Stimulated activated CD8-positive, alpha-beta memory T cell treated with anti-CD3 and anti-CD28 coated beads, Interleukin-12 subunit alpha, Interleukin-12 subunit beta, amount 100 ng/mL, for 4 hours (primary cell): ENCODE data around the gene EIF2B2.
"Not testable (repeated sequence)": the region's sequence is repeated elsewhere in the genome, so short reads cannot be mapped to it uniquely, and the experiment has no call there.

ENCODE experiments used
- DNase-seq: peaks from one replicate; pipeline ENCODE4 v3.0.0-alpha.2; 2020; ENCODE audit warnings: low read depth

The EIF2B2 gene

DNA sequence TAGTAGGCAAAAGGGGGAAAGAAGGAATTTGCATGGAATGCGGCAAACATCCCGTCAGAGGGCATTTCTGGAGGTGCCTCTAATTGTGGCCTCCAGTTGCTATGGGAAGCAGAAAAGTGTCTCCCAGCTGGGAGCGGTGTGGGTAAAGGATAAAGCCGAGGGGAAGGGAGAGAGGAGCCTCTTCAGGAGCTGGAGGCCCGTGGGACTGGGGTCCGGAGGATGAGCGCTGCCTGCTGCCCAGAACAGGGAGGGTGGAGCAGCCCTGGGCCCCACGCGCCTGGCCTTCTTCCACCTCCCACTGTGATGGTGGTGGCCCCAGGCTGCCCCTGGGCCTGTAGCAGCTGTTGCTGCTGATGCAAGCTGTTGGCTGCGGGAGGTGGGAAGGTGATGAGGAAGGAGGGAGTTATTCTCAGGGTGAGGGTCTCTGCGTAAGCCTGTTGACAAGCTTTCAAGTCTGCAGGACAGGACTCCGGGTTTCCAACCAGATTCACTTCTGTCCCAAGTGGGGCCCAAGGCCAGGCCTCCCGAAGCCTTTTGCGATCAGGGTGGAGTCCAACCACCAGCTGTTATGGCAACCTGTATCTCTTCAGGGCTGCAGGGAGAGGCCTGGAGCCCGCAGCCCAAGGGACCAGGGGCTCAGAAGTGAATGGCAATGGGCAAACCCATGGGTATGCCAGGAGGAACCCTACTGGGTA is 28.2 kb upstream of the EIF2B2 start:
- DNase-seq: no peak

- no peak for DNase-seq
These were observed 27.5 kb upstream of the EIF2B2 start for GRCh38 chr14:74975059-74975810.

- no peak for DNase-seq
These were observed 26.2 kb upstream of the EIF2B2 start for GRCh38 chr14:74976264-74977113.

- no peak for DNase-seq
These were observed 25.4 kb upstream of the EIF2B2 start for GRCh38 chr14:74977164-74977900.

DNA sequence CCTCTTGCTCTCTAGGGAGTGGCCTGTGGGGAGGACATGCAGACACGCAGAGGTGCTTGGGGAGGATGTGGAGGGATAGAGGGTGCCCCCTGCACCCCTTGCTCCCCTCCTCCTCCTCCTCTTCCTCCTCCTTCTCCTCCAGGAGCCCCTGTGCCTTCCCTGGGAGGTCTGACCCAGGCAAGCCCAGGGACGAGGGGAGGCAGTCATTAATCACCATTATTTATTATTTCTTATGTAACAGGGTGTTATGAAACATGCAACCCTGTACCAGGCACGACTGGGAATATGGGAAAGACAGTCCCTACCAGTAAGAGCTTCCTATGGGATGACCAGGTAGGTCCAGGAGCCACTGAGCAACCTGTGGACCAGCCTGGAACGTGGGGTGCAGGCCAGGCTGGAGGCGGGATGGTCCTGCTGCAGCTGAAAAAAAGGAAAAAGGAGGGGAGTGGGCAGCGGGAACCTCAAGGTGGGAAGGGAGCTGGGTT is 24.8 kb upstream of the EIF2B2 start:
- DNase-seq: no peak

DNA sequence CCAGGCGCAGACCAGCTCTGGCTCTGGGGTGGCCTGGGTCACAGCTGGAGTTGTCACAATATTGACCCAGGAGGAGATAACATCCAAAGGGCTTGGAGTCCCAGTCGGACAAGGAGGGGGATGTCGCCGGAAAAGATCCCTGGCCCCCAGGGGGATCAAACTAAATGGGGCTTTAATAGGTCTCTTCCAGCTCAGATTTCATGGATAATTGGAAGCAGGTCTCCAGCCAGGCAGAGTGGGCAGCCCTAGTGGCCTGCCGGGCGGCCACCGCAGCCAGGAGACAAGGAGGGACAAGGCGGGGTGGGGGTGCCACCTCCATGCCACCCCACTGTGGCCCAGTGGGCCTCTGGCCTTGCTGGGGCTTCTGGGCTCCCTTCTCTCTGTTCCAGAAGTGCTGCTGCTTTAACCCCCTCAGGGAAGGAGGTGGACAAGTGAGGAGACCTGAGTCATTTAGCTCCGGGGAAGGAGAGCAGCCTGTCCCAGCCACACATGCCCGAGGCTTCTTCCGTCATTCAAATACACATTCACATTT is 24.2 kb upstream of the EIF2B2 start:
- DNase-seq: no peak

- no peak for DNase-seq
These were observed 23.7 kb upstream of the EIF2B2 start for GRCh38 chr14:74979029-74979428.

DNA sequence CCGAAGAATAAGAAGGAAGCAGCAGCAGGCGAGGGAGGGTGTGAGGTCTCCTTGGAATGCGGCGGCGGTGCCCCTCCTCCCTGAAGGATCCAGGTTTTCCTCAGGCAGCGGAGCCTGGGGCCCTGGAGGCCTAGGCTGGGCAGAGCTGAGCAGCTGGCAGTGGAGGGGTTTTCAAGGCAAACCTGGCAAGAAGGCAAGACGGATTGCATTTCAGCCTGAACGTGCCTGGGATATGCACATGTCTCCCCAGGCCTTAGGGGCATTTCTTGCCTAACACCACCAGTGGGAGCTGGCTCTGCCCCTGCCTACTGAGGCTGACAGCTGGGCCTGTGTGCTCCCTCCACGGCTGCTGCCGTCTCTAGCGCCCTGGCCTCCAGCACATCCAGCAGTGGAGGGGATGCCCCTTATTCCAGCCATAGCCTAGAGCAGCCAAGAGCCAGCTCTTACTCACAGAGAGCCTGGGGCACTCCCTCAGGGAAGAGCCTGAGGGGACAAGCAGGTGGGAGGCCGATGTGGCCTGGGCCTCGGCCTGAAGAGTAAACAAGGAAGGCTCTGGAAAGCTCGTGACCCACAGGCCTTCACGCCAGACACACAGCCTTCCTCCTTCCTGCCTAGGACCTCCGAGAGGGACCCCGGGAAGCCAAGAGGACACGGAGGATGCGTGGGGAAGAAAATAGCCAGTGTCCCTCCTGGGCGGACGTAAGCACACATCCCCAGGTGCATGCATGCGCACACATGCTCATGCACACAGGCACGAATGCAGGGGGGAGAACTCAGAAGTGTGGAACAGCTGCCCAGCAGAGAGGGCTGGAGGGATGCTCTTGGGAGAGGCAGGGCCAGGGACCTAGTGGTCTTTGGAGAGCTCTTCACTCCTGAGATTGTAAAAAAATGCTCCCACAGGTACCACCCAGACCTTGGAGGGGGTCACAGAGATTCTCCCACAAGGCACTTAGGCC is 23.0 kb upstream of the EIF2B2 start:
- DNase-seq: no peak

- DNase-seq: no peak
These were observed 22.4 kb upstream of the EIF2B2 start for GRCh38 chr14:74980398-74980730.

GRCh38 chr14:74980731-74981461 is 21.8 kb upstream of the EIF2B2 start:
- DNase-seq: no peak

- DNase-seq: no peak
These were observed 21.3 kb upstream of the EIF2B2 start for GRCh38 chr14:74981462-74981782.

GRCh38 chr14:74981833-74982232 is 20.9 kb upstream of the EIF2B2 start:
- DNase-seq: no peak

GRCh38 chr14:74982661-74983060 is 20.1 kb upstream of the EIF2B2 start:
- no peak for DNase-seq

- no peak for DNase-seq
These were observed 19.4 kb upstream of the EIF2B2 start for GRCh38 chr14:74983343-74983742.

- no peak for DNase-seq
These were observed 18.3 kb upstream of the EIF2B2 start for GRCh38 chr14:74984236-74985027.

DNA sequence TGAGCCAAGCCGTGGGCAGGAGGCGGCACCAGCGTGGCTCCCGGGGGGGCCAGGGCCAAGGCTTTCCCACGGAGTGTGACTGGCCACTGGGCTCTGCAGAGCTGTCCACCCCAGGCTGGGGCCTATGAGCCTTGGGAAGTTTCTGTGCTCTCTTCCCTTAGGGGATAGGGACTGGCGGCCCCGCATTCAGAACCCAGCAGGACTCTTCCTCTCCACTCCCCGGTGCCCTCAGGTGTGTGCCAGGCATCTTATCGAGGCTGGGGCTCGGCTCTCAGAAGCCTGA is 17.8 kb upstream of the EIF2B2 start:
- DNase-seq: no peak

- no peak for DNase-seq
These were observed 16.9 kb upstream of the EIF2B2 start for GRCh38 chr14:74985806-74986205.

DNA sequence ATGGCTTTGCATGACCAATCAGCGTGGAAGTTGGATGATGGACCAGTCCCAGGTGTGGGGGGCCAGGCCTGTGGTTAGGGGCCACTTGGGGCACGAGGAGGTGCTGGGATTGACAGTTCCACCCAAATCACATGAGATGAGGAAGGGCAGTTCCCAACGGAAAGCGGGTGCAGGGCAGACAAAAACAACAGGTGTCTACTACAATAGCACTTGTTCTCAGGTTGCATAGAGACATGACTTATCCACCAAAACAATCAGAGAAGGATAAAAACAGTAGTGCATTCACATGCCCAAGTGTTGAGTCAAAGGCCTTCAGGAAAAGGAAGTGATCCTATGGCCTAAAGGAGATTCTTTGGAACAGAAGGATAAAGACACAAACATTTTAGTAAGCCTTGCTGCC is 14.6 kb upstream of the EIF2B2 start:
- DNase-seq: no peak

- DNase-seq: no peak
These were observed 13.7 kb upstream of the EIF2B2 start for GRCh38 chr14:74988993-74989392.

DNA sequence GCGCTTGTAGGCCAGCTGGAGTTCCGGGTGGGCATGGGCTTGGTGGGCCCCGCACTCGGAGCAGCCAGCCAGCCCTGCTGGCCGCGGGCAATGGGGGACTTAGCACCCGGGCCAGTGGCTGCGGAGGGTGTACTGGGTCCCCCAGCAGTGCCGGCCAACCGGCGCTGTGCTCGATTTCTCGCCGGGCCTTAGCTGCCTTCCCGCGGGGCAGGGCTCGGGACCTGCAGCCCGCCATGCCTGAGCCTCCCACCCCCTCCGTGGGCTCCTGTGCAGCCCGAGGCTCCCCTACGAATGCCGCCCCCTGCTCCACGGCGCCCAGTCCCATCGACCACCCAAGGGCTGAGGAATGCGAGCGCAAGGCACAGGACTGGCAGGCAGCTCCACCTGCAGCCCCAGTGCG is 8.5 kb upstream of the EIF2B2 start:
- not testable (repeated sequence) for DNase-seq
